HG03097 (cell line): ENCODE data around the gene TGIF2LX.
"Not testable (repeated sequence)": the region's sequence is repeated elsewhere in the genome, so short reads cannot be mapped to it uniquely, and the experiment has no call there.

Experiments
- ATAC-seq: cut with Tn5 transposase; IDR thresholded peaks from one replicate; pipeline ENCODE4 v1.9.1; 2021; ENCODE audit not compliant: unreplicated experiment, low FRiP score

Gene TGIF2LX

DNA sequence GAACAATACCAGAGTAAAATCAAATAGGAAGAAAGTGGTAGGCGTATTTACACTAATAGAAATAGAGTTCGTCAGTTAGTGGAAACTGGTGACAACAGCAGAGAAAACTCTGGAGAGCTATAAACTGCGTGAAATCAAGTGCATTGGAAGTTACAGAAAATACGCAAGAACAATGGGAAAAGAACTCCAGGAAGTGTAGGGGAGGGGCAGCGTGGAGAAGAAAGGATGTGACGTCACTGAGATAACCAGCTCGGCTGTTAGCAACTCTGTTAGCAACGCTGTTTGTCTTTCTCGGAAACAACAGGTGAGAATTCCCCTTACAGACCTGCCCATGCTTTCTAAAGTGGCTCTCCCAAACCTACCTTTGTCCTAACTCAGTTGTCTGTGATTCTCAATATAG, at the start of gene TGIF2LX:
Gene TGIF2LX (plus strand): TSS at position 244 of the 400 bp plus-strand sequence. CDS start 178 bp downstream, outside the sequence.
- ATAC-seq: not testable (repeated sequence)

DNA sequence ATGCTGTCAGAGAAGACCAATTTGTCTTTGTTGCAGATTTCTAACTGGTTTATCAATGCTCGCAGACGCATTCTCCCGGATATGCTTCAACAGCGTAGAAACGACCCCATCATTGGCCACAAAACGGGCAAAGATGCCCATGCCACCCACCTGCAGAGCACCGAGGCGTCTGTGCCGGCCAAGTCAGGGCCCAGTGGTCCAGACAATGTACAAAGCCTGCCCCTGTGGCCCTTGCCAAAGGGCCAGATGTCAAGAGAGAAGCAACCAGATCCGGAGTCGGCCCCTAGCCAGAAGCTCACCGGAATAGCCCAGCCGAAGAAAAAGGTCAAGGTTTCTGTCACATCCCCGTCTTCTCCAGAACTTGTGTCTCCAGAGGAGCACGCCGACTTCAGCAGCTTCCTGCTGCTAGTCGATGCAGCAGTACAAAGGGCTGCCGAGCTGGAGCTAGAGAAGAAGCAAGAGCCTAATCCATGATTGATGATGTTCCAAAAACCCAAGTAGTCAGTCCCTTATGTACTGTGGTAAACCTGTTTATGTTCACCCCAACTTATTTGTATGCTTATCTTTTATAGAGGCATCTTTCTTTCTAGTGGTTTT, 728 bp downstream of the TGIF2LX start:
- not testable (repeated sequence) for ATAC-seq

DNA sequence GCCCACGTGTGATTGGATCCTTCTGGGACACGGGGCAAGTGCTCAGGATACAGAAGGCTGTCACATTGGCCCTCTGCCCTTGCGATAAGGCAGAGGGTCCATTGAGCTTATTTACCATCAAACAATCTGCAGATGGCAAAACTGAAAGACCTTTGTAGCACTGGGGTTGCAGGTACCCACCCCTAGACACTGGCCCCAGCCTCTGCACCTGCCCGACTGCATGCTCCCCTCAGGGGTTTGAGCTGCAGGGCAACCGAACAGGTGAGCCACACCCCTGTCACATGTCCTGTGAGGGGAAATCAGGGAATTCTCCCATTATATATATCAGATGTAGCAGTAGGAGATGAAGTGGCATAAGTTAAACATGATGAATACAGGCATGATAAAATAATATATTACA, 21.4 kb downstream of the TGIF2LX start:
- not testable (repeated sequence) for ATAC-seq

DNA sequence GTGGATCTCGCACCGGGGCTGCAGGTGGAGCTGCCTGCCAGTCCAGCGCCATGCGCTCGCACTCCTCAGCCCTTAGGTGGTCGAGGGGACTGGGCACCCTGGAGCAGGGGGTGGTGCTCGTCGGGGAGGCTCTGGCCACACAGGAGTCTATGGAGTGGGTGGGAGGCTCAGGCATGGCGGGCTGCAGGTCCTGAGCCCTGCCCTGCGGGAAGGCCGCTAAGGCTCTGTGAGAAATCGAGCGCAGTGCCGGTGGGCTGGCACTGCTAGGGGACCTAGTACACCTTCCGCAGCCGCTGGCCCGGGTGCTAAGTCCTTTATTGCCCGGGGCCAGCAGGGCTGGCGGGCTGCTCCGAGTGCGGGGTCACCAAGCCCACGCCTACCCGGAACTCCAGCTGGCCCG, 43.9 kb downstream of the TGIF2LX start:
- ATAC-seq: not testable (repeated sequence)
